GM19324 (cell line): Measurements from ENCODE around the gene CCP110.

ENCODE experiments used
- ATAC-seq: cut with Tn5 transposase; IDR thresholded peaks from one replicate; pipeline ENCODE4 v1.9.1; 2021; ENCODE audit warnings: mild to moderate bottlenecking, moderate library complexity; ENCODE audit not compliant: unreplicated experiment, low FRiP score

CCP110 gene

DNA sequence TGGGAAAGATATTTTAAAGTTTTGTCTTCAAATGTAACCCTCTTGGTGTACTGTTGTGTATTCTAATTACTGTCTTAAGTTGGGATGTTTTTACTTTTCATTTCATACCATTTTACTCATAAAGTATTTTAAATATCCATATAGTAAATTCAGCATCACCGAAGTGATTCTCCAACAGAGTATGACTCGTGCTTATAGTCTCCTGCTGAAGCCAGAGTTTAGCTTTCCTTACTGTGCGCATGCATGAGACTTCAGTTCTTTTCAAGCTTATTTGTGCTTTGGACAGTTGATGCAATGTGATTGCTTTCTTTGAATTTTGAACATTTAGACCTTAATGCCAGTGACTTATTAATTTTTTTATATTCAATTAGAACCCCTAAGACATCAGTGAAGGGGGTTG, 24.4 kb downstream of the CCP110 start:
- no peak for ATAC-seq

GRCh38 chr16:19549673-19550072, 25.9 kb downstream of the CCP110 start:
- no peak for ATAC-seq

DNA sequence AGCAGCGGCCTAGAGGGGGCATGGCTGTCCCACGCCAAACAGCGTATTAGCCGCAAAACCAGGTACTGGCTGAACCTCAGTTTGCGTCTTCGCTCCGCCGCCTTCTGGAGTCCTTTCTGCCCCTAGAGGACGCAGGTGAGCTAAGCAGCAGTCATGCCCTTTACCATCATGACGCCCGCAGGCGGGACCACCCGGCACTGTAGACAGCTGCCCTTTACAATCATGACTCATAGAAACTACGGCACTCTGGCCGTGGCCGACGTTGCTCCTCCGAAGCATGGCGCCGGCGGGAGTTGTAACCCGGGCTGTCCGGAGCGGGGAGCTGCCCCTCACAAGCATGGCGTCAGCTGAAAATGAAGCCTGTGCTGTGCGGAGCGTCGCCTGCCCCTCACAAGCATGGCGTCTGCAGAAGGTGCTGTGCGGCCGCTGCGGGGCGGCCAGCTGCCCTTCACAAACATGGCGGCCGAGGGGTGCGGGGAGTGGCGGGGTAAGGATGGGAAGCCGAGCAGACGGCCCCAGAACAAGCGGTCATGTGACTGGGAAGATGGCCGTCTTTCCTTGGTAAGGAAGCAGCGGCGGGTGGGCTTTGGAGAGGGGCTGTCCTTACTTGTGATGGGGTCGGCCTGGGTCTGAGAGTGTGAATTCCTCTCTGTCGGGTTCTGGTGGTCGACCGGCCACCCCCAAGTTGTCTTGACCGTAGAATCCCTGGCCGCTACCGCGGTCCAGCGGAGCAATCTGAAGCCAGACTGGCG, 31.6 kb downstream of the CCP110 start, which contains the start of gene VPS35L:
VPS35L (plus strand) TSS at position 518 of the 752 bp plus-strand sequence; CDS start at position 545, 27 bp downstream.
- ATAC-seq: peak; percentile 96

- ATAC-seq: no peak
Observed at GRCh38 chr16:19555938-19556771, 32.4 kb downstream of the CCP110 start.

GRCh38 chr16:19559242-19559910, 35.6 kb downstream of the CCP110 start:
- no peak for ATAC-seq

DNA sequence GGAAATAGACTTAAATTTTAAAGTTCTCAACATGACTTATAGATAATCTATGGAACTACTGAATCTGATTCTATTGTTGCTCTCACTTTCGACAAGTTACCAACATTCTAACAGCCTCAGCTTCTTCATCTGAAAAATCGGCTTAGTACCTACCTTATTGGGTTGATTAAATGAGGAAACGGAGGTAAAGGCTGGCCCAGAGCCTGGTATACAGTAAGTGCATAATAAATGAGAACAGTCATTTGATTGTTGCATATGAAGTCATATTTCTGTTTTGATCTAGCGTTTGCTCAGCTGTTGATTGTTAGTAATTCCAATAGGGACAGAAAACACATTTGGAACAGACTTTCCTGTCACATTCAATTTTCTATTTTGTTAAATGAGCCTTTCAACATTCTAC, 36.3 kb downstream of the CCP110 start:
- no peak for ATAC-seq

DNA sequence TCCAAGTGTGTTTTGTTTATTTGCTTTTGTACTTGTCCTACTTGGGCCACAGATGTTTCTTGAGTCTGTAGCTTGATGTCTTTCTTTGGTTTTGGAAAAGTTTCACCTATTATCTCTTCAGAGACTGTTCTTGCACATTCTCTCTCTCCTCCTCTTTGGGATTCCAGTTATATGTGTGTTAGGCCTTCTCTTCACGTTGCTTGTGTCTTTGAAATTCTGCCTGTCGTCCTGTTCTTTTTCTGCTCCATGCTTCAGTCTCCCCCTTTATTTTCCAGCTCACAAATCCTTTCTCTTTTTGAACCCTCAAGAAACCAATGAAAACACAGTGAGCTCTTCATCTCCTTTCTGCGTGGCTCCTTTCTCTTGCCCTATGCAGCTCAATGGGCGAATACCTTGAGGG, 39.6 kb downstream of the CCP110 start:
- ATAC-seq: no peak

DNA sequence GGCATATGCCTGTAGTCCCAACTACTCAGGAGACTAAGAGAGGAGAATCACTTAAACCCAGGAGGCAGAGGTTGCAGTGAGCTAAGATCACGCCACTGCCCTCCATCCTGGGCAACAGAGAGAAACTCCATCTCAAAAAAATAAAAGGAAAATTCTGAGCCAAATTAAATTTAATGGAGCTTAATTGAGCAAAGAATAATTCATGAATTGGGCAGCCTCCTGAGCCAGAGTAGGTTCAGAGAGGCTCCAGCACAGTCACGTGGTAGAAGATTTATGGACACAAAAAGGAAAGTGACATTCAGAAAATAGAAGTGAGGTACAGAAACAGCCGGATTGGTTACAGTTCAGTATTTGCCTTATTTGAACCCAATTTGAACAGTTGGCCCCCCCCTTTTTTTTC, 42.6 kb downstream of the CCP110 start:
- ATAC-seq: no peak

DNA sequence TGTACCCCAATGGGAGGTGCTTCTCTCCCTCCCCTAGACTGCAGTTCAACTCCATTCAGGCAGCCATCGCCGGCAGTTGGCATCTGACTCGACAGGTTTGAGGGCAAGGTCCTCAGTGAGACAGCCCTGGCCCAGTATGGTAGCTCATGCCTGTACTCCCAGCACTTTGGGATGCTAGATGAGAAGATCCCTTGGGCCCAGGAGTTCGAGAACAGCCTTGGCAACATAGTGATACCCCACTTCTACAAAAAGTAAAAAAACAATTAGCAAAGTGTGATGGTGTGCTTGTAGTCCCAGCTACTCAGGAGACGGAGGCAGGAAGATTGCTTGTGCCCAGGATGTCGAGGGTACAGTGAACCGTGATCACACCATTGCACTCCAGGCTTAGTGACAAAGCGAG, 43.8 kb downstream of the CCP110 start:
- ATAC-seq: no peak

DNA sequence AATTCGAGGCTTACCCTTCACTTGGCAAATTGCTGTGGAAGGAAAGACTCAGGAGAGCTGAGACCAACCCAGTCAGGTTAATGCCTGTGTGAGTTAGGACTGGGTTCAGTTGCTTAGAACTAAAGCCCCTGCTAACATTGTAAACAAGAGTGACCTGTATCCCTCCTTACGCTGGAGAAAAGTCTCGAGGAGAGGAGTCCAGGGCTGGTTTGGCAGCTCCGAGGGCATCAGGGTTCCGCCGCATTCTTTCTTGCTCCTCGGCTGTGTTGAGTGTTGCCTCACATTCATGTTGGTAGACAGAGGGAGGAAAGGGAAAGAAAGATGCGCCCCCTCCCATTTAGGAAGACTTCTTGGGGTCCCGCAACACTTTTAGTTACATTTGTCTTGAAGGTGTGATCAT, 50.3 kb downstream of the CCP110 start:
- no peak for ATAC-seq

DNA sequence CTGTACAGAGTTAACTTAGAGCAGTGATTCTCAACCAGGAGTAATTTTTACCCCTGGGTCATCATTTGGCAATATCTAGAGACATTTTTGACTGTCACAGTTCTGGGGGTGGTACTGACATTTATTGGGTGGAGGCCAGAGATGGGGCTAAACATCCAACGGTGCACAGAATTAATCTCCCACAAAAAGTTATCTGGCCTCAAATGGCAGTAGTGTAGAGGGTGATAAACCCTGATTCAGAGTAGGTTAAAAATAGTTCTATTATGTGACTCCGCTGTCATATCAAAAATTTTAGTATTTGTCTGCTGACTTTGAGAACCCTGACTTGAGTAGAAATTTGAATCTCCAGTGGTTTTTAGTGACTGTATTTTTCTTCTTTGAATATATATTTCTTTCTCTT, 50.9 kb downstream of the CCP110 start:
- ATAC-seq: no peak

- ATAC-seq: no peak
Observed at GRCh38 chr16:19578378-19578971, 54.7 kb downstream of the CCP110 start.

DNA sequence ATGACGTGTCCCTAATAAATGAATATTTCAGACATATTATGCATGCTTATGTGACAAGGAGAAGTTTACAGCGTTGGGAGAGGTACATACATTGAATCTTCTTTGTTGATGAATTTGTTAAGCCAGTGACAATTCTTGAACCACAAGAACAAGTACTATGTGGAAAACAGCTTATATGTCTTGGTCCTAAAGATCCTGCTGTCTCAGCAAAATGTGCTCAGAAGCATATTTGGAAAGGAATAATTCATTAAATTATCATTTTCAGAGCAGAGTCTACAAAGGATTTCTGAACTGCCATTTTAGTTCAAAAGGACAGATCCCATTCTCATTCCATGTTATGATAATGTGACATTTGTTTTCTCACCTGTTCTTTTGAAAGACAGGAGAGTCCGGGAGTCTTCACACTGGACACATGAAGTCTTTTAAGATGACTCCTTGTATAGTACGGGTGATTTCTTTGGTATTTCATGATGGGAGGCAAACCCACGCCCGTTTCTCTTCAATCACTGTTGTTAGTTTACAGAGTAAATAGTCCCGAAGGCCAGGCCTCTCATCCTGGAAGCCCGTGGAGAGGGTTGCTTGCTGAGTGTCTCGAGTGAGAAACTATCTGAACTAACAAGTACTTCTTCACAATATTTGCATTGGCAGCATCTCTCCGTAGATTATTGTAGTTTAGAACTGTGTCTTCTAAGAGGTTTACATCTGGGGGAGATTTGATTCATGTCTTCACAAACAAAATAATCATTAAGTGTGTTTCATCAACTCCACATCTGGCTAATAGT, 58.5 kb downstream of the CCP110 start:
- ATAC-seq: no peak

- ATAC-seq: no peak
Observed at GRCh38 chr16:19583665-19584300, 60.0 kb downstream of the CCP110 start.

- ATAC-seq: no peak
Observed at GRCh38 chr16:19588661-19589060, 64.9 kb downstream of the CCP110 start.

DNA sequence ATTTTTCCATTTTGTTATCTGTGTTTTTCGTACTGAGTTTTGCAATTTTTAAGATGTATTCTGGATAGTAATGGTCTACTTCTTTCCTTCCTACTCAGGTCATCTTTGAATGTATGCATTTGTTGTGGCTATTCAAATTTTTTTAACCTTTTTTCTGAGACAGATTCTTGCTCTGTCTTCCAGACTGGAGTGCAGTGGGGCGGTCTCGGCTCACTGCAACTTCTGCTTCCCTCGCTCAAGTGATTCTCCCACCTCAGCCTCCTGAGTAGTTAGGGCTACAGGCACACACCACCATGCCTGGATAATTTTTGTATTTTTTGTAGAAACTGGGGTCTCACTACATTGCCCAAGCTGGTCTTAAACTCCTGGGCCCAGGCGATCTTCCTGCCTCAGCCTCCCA, 65.4 kb downstream of the CCP110 start:
- no peak for ATAC-seq

- ATAC-seq: no peak
Observed at GRCh38 chr16:19589771-19590302, 66.1 kb downstream of the CCP110 start.

DNA sequence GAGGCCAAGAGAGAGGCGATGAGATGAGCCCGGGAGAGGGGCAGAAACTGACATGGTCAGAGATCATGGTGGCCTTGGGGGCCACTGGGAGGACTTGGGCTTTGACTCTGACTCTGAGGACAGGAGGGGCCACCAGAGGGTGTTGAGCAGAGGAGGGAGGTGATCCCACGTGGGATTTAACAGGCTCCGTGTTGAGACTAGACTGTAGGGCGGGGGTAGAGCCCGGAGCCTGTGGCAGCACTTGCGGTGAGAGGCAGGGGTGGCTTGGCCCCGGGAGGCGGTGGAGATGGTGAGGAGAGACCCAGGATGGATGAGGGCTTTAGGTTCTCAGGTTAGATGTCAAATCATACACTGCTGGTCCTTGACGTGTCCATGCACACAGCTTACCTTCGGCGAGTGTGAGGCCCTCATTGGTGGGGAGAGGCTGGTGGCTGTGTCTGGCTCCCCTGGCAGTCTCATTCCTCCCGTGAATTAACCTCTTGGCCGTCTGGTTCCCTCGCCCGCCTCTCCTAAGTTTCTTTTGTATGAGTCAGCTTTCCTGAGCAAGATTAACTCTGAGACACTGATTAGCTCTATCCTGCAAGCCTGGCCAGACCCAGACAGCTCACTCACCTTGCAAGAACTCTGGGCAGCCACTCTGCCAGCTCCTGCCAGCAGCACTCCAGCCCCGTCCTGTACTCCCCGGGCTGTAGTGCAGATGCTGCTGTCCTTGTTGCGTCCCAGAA, 71.5 kb downstream of the CCP110 start:
- ATAC-seq: no peak
